Dedifferentiated amniotic fluid mesenchymal stem cell (primary cell): ENCODE data around the gene EHD3.

Experiments used
- DNase-seq: peaks from one replicate; pipeline ENCODE4 v3.0.0-alpha.2; 2016; ENCODE audit errors: extremely low spot score

Gene EHD3

DNA sequence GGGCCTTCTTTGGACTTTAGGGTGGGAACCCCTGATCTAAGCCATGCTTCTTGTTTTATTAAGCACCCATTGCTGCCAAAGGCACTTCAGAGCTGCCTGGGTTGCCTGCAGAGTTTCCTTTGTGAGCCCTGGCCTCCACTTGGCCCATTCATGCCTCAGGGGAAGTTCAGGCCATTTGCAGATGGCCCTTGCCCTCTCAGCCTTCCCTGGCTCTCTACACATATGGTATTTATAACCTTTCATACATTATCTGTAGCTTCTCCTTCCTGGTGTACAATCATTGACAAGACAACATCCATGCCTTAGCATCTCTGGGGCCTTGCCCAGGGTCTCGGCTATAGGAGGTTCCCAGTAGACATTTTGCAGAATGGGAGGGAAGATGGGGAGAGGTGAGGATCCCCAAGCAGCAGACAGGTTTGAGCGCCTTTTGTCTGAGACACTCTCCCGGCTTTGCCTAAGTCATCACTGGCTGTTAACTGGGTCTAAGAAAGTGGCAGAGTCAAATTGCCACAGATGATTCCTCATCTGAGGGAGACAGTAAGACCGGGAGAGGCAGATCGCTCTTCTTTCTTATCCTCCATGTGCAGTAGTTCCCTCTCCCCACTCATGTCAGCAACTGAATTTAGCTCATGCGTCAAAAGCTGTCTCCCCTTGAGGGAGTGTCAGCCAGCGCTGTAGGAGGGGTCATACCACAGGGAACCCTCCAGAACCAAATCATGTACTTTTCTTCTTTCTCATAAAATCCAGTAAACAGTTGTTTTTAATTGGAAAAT is 2.7 kb downstream of the EHD3 start:
- no peak for DNase-seq

- no peak for DNase-seq
Observed at GRCh38 chr2:31237348-31238017, 3.5 kb downstream of the EHD3 start.

- no peak for DNase-seq
Observed at GRCh38 chr2:31238126-31238905, 4.4 kb downstream of the EHD3 start.

GRCh38 chr2:31238906-31239592 is 5.1 kb downstream of the EHD3 start:
- no peak for DNase-seq

- DNase-seq: no peak
Observed at GRCh38 chr2:31239593-31240177, 5.7 kb downstream of the EHD3 start.

- DNase-seq: no peak
Observed at GRCh38 chr2:31240381-31241365, 6.7 kb downstream of the EHD3 start.

GRCh38 chr2:31241625-31242270 is 7.8 kb downstream of the EHD3 start:
- DNase-seq: no peak

DNA sequence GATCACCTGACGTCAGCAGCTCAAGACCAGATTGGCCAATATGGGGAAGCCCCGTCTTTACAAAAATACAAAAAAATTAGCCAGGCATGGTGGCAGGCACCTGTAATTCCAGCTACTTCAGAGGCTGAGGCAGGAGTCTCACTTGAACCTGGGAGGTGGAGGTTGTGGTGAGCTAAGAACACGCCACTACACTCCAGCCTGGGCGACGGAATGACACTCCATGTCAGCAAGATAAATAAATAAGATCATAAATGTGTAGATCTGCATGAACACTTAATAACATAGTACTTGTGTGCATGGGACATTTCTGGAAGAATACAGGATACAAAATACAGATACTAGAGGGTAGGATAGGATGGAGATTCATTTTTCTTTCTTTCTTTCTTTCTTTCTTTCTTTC is 9.1 kb downstream of the EHD3 start:
- DNase-seq: no peak

GRCh38 chr2:31244101-31244500 is 10.1 kb downstream of the EHD3 start:
- no peak for DNase-seq

DNA sequence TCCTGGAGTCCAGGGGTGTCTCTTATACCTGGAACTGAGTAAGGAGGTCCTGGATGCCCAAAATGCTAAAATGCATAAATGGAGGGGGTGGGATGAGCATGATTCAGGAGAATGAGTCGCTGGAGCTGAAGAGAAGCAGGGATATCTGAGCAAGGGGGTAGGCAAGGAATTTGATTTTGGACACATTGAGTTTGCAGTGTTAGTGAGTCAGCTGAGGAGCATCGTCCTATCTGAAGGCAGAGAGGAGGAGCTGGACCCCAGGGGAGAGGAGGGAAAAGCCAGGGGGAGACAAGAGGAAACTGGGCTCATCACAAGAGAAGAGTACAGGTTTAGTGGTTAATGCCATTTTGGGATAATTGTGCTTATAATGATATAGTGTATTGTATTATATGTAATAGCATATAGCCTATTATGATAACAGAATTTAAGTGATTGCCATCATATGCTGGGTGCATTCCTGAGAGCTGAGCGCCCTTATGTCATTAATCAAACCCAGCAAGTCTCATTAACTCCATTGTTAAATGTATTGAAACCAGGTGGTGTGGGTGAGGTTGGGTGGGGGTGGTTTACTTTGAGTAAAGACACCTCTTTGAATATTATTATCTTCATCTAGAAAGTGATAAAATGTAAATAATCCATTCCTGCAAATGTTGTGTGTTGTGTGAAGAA is 12.4 kb downstream of the EHD3 start:
- DNase-seq: no peak

DNA sequence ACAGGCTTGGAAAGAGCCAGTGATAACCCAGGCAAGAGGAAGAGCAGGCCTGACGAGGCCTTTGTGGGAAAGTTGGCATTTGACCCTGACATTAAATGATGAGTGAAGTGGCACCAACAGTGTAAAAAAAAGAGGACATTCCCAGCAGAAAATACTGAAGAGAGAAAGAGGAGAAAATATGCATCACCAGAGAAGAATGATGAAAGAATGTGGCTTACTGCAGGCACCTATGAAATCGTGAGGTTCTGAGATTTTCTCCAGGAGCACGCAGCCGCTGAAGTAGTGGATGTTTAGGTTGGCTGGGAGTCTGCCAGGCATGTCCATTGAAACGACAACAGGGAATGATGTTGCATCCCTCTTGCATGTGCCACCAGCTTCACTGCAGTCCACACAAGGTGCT is 13.8 kb downstream of the EHD3 start:
- DNase-seq: no peak

- no peak for DNase-seq
Observed at GRCh38 chr2:31248139-31248538, 14.2 kb downstream of the EHD3 start.

- DNase-seq: no peak
Observed at GRCh38 chr2:31249009-31249690, 15.2 kb downstream of the EHD3 start.

GRCh38 chr2:31251018-31251417 is 17.1 kb downstream of the EHD3 start:
- no peak for DNase-seq

- DNase-seq: no peak
Observed at GRCh38 chr2:31251851-31252250, 17.9 kb downstream of the EHD3 start.

DNA sequence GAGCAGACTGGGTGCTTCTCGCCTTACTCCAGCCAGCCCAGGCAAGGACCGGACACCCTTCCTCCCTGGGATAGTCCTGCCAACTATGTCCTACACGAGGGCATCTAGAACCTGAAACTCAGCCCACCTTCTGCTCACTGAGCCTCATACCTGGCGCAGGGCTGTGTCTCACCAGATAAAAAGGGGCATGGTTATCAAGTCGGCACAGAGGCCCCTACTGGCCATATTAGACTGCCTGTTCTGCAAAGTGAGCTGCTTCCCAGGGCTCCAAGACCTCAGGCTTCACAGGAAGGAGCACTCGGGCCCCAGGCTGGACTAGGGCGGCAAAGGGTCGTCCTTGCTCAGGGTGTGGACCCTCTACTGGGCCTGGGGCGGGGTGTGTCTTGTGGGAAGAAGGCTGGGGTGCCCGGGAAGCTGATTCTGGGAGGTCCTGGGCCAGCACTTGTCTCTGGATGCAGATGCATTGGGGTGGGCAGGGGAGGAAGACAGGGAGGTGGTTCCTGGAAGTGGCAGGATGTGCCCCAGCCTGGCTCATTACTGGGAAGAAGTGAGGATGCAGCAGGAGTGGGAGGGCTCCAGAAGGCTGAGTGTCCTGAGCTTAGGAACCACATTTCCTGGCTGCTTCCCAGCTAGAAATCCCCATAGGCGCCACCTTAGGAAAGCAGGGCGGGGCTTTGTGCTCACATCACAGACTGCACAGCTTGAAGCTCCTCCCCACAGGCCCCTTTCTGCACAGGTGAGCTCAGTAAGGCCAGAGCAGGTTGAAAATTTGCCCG is 19.6 kb downstream of the EHD3 start:
- no peak for DNase-seq

- no peak for DNase-seq
Observed at GRCh38 chr2:31254237-31255203, 20.6 kb downstream of the EHD3 start.
